ENCODE measurements around the gene ANKS1A. TPM values are rescaled to one million over a fixed set of nuclear protein-coding genes. Genes with fewer than 3 reads are reported as not detected.

ANKS1A gene
- total and polyA plus RNA-seq, 2 of the 4 experiments (the other 2 are of a cell fraction), result 7.2 to 7.5 TPM

- no peak overlapping the region for H2BK5ac ChIP-seq (ENCODE audit: low read depth, low read length, poor library complexity, severe bottlenecking)
- H2AK9ac ChIP-seq (replicated peaks; ENCODE audit: low read depth, low read length, poor library complexity), result no peak overlapping the region
- no peaks in the 10 kb centered on the region; a peak in 1 of 4 replicates for H3K79me1 ChIP-seq (ENCODE audit: low read depth in 1 of 2, low read length in 2 of 2)
- no peak overlapping the region for H2AK5ac ChIP-seq (ENCODE audit: low read depth, low read length)
- peaks cover 14% of the 10 kb centered on the region for H3K4me1 ChIP-seq (ENCODE audit: control insufficient read depth, insufficient read depth, low read length)
- no peak overlapping the region for H3K18ac ChIP-seq (ENCODE audit: low read depth, low read length)
- H3K9me3 ChIP-seq (ENCODE audit: control insufficient read depth, insufficient read depth, low read length), result 0 out of 2 replicates have a peak, but pooled peaks cover 2% of the 10 kb centered on the region
- H3K4ac ChIP-seq (ENCODE audit: low read depth, low read length), result peak overlapping the region; percentile 10
- peaks cover 1% of the 10 kb centered on the region; the same call in 1 of the 2 replicates for H3K36me3 ChIP-seq (ENCODE audit: control insufficient read depth, insufficient read depth, low read length)
- no peaks in the 10 kb centered on the region for H3K27me3 ChIP-seq (ENCODE audit: control insufficient read depth, insufficient read depth, low read length)
- no peak overlapping the region for H3K56ac ChIP-seq (ENCODE audit: extremely low read depth, insufficient read depth, low read length)
- H3K4me2 ChIP-seq (ENCODE audit: low read depth, low read length), result no peak overlapping the region
- 83% methylated on average over 1 of the region's 5 CpGs; no CpG with 5 or more reads in 1 of the 2 experiments for WGBS, 2 experiments (ENCODE audit: extremely low coverage in 2 of 2, insufficient read length in 1 of 2)
- no TSS peak for BruUV-seq (replicated peaks)
- no peak overlapping the region for H3K9ac ChIP-seq (ENCODE audit: low read depth, low read length)
- no peak overlapping the region; the same call in 1 of the 2 replicates for H2BK120ac ChIP-seq (ENCODE audit: low read depth, low read length)
- POLR2A ChIA-PET (ENCODE audit: unreplicated experiment), result no interaction called here
- peaks cover 18% of the 10 kb centered on the region; the same call in 1 of the 2 replicates for H3K9me1 ChIP-seq (ENCODE audit: insufficient read depth, low read length)
- no peak overlapping the region for H3K4me3 ChIP-seq (ENCODE audit: insufficient read depth, low read depth, low read length)
- CTCF ChIA-PET, result no interaction called here
- TF ChIP-seq CTCF (conservative IDR thresholded peaks at IDR 0.05; ENCODE audit: low read depth, low read length), result no peak
- no peak for TF ChIP-seq MAFK (IDR thresholded peaks at IDR 0.05; ENCODE audit: low read depth, low read length)
- TF ChIP-seq, protein P1, sequence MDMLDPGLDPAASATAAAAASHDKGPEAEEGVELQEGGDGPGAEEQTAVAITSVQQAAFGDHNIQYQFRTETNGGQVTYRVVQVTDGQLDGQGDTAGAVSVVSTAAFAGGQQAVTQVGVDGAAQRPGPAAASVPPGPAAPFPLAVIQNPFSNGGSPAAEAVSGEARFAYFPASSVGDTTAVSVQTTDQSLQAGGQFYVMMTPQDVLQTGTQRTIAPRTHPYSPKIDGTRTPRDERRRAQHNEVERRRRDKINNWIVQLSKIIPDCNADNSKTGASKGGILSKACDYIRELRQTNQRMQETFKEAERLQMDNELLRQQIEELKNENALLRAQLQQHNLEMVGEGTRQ (IDR thresholded peaks at IDR 0.05; ENCODE audit: low read depth, low read length), result no peak
- TF ChIP-seq MXI1 (IDR thresholded peaks at IDR 0.05; ENCODE audit: borderline replicate concordance, low read depth, low read length), result no peak
- TF ChIP-seq MAZ (IDR thresholded peaks at IDR 0.05; ENCODE audit: borderline replicate concordance, low read depth, low read length), result no peak
- no peak for TF ChIP-seq SMC3 (IDR thresholded peaks at IDR 0.05; ENCODE audit: low read depth, low read length)
- no peak for TF ChIP-seq CEBPB (IDR thresholded peaks at IDR 0.05; ENCODE audit: low read depth, low read length)
- TF ChIP-seq NFE2L2 (IDR thresholded peaks at IDR 0.05; ENCODE audit: low read depth, low read length), result no peak
- TF ChIP-seq ELK1 (IDR thresholded peaks at IDR 0.05; ENCODE audit: borderline replicate concordance, low read depth, low read length), result no peak
- no peak overlapping the region for H2BK15ac ChIP-seq (ENCODE audit: low read depth, low read length)
- no peak for DNase-seq
- H4K20me1 ChIP-seq (ENCODE audit: insufficient read depth, low read length), result no peaks in the 10 kb centered on the region
- H2AFZ ChIP-seq (replicated peaks; ENCODE audit: low read length, poor library complexity), result no peak overlapping the region
- H4K91ac ChIP-seq (ENCODE audit: insufficient read depth, low read depth, low read length), result no peak overlapping the region
- H3K23ac ChIP-seq (ENCODE audit: low read depth, low read length), result no peak overlapping the region; the same call in 1 of the 2 replicates
- H3K14ac ChIP-seq (replicated peaks; ENCODE audit: low read depth, low read length), result 0 out of 2 replicates have a peak overlapping the region, but pooled peaks have one; percentile 14
- dilution Hi-C loops (cut with HindIII; ENCODE audit: low sequenced_read_pairs, unreplicated experiment) (no loop called here), intact Hi-C loops (cut with micrococcal nuclease) (no loop called here), in situ Hi-C loops (cut with MboI; ENCODE audit: low sequenced_read_pairs) (no loop called here)
- no peak overlapping the region for H4K5ac ChIP-seq (ENCODE audit: low read depth, low read length)
- H4K8ac ChIP-seq (ENCODE audit: low read depth in 2 of 2, low read length in 2 of 2), result no peak overlapping the region
- H3K27ac ChIP-seq (ENCODE audit: insufficient read depth, low read length), result no peak overlapping the region
- ATAC-seq (ENCODE audit: low read depth), result no peak; the same call in 1 of the 2 replicates
- H2BK20ac ChIP-seq (ENCODE audit: low read depth, low read length), result no peak overlapping the region
Observed at GRCh38 chr6:35038076-35038475, 149.0 kb downstream of the ANKS1A start.

All from IMR-90 (cell line).